NB4 (cell line): ENCODE measurements around the gene TOMM20L.

Experiments
- DNase-seq: peaks from one replicate; pipeline ENCODE4 v3.0.0; 2010; ENCODE audit warnings: low read depth
- H3K4me3 ChIP-seq: one replicate; pipeline ENCODE4 v1.5.1; 2011; ENCODE audit warnings: mild to moderate bottlenecking, low read depth, low read length, moderate library complexity
- CTCF ChIP-seq: IDR thresholded peaks from one replicate; pipeline ENCODE4 v1.5.1; 2012; ENCODE audit warnings: low read depth, low read length
- MAX ChIP-seq: IDR thresholded peaks from 2 replicates; pipeline ENCODE4 v1.6.1; 2011; ENCODE audit warnings: low read depth, low read length
- MYC ChIP-seq: IDR thresholded peaks from 2 replicates; pipeline ENCODE4 v1.6.1; 2011; ENCODE audit warnings: low read depth, low read length
- POLR2A ChIP-seq: IDR thresholded peaks from 2 replicates; pipeline ENCODE4 v1.6.1; 2011; ENCODE audit warnings: mild to moderate bottlenecking; ENCODE audit not compliant: insufficient read length; ENCODE audit errors: extremely low read depth

Gene TOMM20L

GRCh38 chr14:58364316-58364715, 31.4 kb upstream of the TOMM20L start:
- DNase-seq = no peak
- H3K4me3 ChIP-seq = no peak overlapping the region
- TF ChIP-seq MAX (no peak), POLR2A (no peak), CTCF (no peak)

- no peak for DNase-seq
- no peak for TF ChIP-seq CTCF
- no peak for TF ChIP-seq MAX
- TF ChIP-seq MYC = no peak
- TF ChIP-seq POLR2A = no peak
- H3K4me3 ChIP-seq = no peak overlapping the region
These were observed 28.4 kb upstream of the TOMM20L start for GRCh38 chr14:58367296-58367695.

- no peak for DNase-seq
- H3K4me3 ChIP-seq = no peak overlapping the region
- no peak for TF ChIP-seq CTCF
- no peak for TF ChIP-seq POLR2A
- no peak for TF ChIP-seq MYC
- TF ChIP-seq MAX = no peak
These were observed 26.8 kb upstream of the TOMM20L start for GRCh38 chr14:58368956-58369355.

GRCh38 chr14:58376791-58377190, 18.9 kb upstream of the TOMM20L start:
- no peak for TF ChIP-seq POLR2A
- no peak for TF ChIP-seq MYC
- TF ChIP-seq MAX = no peak
- no peak for TF ChIP-seq CTCF
- no peak overlapping the region for H3K4me3 ChIP-seq
- no peak for DNase-seq

GRCh38 chr14:58390830-58391229, 4.9 kb upstream of the TOMM20L start:
- no peak for TF ChIP-seq MYC
- no peak for TF ChIP-seq MAX
- no peak for TF ChIP-seq CTCF
- H3K4me3 ChIP-seq = no peak overlapping the region
- no peak for DNase-seq

- no peak for DNase-seq
- TF ChIP-seq CTCF = no peak
- no peak for TF ChIP-seq MYC
- TF ChIP-seq POLR2A = no peak
- TF ChIP-seq MAX = no peak
- H3K4me3 ChIP-seq = peak overlapping the region; percentile 55
These were observed 243 bp upstream of the TOMM20L start for GRCh38 chr14:58395562-58395811.
